HG03095 (cell line): ENCODE results near the gene METTL22.

Experiments
- ATAC-seq: cut with Tn5 transposase; IDR thresholded peaks from one replicate; pipeline ENCODE4 v1.9.1; 2021; ENCODE audit warnings: moderate library complexity; ENCODE audit not compliant: unreplicated experiment

Gene METTL22

GRCh38 chr16:8621572-8622314 lies at the start of gene METTL22:
TSS of gene METTL22 (plus strand) at chr16:8621698. CDS start at chr16:8625666, 3,968 bp downstream.
- peak; percentile 76 for ATAC-seq

- no peak for ATAC-seq
Measured at GRCh38 chr16:8572063-8572918, 49.2 kb upstream of the METTL22 start.

GRCh38 chr16:8572919-8573724 lies 48.4 kb upstream of the METTL22 start:
- ATAC-seq: no peak

GRCh38 chr16:8575399-8575798 lies 46.1 kb upstream of the METTL22 start:
- ATAC-seq: no peak

- ATAC-seq: no peak
Measured at GRCh38 chr16:8576141-8577004, 45.1 kb upstream of the METTL22 start.

GRCh38 chr16:8577678-8578304 lies 43.7 kb upstream of the METTL22 start:
- ATAC-seq: no peak

GRCh38 chr16:8579559-8579958 lies 41.9 kb upstream of the METTL22 start:
- ATAC-seq: no peak

- ATAC-seq: peak; percentile 57
Measured at GRCh38 chr16:8581831-8582580, 39.5 kb upstream of the METTL22 start.

- no peak for ATAC-seq
Measured at GRCh38 chr16:8583199-8583598, 38.3 kb upstream of the METTL22 start.

GRCh38 chr16:8583732-8584131 lies 37.8 kb upstream of the METTL22 start:
- ATAC-seq: no peak

- no peak for ATAC-seq
Measured at GRCh38 chr16:8585041-8585440, 36.5 kb upstream of the METTL22 start.

GRCh38 chr16:8585857-8586256 lies 35.6 kb upstream of the METTL22 start:
- ATAC-seq: no peak

GRCh38 chr16:8587065-8587464 lies 34.4 kb upstream of the METTL22 start:
- no peak for ATAC-seq

GRCh38 chr16:8588682-8589056 lies 32.8 kb upstream of the METTL22 start:
- ATAC-seq: no peak

GRCh38 chr16:8589057-8589899 lies 32.2 kb upstream of the METTL22 start:
- ATAC-seq: no peak

- ATAC-seq: no peak
Measured at GRCh38 chr16:8589900-8590688, 31.4 kb upstream of the METTL22 start, which contains the start of gene TMEM114. TSS of gene TMEM114 (minus strand) at chr16:8590511. CDS start at chr16:8589838, 673 bp downstream.

- no peak for ATAC-seq
Measured at GRCh38 chr16:8590811-8591210, 30.7 kb upstream of the METTL22 start.
